ENCODE results near the gene STK31.

DNA sequence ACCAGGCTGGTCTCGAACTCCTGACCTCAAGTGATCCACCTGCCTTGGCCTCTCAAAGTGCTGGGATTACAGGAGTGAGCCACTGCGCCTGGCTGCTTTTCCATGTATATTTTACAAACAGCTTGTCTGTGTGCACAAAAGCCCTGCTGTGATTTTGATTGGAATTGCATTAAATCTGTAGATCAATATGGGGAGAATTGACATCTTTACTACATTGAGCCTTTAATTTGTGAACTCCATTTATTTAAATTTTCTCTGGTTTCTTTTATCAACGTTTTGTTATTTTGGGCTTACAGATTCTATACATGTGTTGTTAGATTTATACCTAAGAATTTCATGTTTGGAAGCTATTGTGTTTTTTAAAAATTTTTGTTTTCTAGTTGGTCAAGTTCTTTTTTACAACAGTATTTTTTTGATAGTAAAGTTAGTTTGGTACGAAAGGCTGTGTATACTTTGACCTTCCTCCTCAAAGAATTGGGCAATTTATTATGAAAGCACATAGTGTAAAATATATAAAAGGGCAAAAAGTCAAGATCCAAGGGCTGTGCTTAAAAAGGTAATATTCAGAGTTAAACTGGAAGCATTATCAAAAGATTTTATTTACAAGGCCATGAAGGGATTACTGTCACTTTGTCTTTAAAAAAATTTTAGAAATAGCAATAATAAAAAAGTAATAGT, 92.8 kb downstream of the STK31 start:
- TF ChIP-seq, protein P1, sequence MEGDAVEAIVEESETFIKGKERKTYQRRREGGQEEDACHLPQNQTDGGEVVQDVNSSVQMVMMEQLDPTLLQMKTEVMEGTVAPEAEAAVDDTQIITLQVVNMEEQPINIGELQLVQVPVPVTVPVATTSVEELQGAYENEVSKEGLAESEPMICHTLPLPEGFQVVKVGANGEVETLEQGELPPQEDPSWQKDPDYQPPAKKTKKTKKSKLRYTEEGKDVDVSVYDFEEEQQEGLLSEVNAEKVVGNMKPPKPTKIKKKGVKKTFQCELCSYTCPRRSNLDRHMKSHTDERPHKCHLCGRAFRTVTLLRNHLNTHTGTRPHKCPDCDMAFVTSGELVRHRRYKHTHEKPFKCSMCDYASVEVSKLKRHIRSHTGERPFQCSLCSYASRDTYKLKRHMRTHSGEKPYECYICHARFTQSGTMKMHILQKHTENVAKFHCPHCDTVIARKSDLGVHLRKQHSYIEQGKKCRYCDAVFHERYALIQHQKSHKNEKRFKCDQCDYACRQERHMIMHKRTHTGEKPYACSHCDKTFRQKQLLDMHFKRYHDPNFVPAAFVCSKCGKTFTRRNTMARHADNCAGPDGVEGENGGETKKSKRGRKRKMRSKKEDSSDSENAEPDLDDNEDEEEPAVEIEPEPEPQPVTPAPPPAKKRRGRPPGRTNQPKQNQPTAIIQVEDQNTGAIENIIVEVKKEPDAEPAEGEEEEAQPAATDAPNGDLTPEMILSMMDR (IDR thresholded peaks at IDR 0.05): no peak
- no peak for TF ChIP-seq POLR2A (IDR thresholded peaks at IDR 0.05)
